ENCODE data around the gene GRIN2D.

The GRIN2D gene

DNA sequence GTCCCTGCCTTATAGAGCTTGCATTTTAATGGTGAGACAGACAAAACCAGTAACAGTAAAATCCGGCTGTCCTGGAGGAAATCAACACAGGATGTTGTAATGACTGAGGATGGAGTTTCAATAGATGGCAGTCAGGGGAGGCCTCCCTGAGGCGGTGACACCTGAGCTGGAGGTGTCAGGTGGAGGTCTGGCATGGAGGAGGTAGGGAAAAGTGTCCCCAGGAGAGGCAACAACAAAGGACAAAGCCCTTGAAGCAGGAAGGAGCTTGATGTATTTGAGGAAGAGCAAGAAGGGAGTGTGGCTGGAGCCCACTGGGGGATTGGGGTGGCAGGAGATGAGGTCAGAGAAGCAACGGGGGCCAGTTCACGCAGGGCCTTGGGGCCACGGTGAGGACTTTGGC, 7.8 kb downstream of the GRIN2D start:
- peaks cover 32% of the 10 kb centered on the region for H3K27me3 Mint-ChIP-seq (ENCODE audit: low read depth)
- H3K4me1 Mint-ChIP-seq: peaks cover 39% of the 10 kb centered on the region
- H3K27ac Mint-ChIP-seq: peak overlapping the region; percentile 10 to 65 (median 44)
- TF ChIP-seq, protein P1, sequence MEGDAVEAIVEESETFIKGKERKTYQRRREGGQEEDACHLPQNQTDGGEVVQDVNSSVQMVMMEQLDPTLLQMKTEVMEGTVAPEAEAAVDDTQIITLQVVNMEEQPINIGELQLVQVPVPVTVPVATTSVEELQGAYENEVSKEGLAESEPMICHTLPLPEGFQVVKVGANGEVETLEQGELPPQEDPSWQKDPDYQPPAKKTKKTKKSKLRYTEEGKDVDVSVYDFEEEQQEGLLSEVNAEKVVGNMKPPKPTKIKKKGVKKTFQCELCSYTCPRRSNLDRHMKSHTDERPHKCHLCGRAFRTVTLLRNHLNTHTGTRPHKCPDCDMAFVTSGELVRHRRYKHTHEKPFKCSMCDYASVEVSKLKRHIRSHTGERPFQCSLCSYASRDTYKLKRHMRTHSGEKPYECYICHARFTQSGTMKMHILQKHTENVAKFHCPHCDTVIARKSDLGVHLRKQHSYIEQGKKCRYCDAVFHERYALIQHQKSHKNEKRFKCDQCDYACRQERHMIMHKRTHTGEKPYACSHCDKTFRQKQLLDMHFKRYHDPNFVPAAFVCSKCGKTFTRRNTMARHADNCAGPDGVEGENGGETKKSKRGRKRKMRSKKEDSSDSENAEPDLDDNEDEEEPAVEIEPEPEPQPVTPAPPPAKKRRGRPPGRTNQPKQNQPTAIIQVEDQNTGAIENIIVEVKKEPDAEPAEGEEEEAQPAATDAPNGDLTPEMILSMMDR (IDR thresholded peaks at IDR 0.05; ENCODE audit: unreplicated experiment in 3 of 3): no peak
- no peak overlapping the region for H3K4me3 Mint-ChIP-seq
- H3K36me3 Mint-ChIP-seq (ENCODE audit: low read depth): no peaks in the 10 kb centered on the region
- no peaks in the 10 kb centered on the region for H3K9me3 Mint-ChIP-seq

DNA sequence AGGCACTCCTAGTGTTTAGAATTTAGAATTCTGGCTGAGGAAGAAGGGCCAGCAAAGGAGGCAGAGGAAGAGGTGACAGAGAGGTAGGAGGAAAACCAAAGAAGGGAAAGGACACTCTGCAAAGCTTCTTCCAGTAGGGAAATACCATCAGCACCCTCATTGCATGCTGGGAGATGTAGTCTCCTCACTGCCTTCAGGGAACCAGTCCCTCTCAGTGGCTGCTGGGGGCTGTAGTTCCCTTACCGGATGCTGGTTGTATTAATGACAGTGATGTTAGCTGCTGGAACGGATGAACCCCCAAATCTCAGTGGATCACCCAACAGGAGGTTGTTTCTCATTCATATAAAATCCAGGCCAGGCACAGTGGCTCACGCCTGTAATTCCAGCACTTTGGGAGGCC, 10.1 kb downstream of the GRIN2D start:
- no peak overlapping the region for H3K4me3 Mint-ChIP-seq
- no peaks in the 10 kb centered on the region for H3K9me3 Mint-ChIP-seq
- no peaks in the 10 kb centered on the region for H3K36me3 Mint-ChIP-seq (ENCODE audit: low read depth)
- peaks cover 14% of the 10 kb centered on the region for H3K27me3 Mint-ChIP-seq (ENCODE audit: low read depth)
- TF ChIP-seq, protein P1 (IDR thresholded peaks at IDR 0.05; ENCODE audit: unreplicated experiment in 3 of 3): no peak
- H3K4me1 Mint-ChIP-seq: peaks cover 28% of the 10 kb centered on the region
- H3K27ac Mint-ChIP-seq: peak overlapping the region in 2 of 3 experiments; percentile 20 to 30

DNA sequence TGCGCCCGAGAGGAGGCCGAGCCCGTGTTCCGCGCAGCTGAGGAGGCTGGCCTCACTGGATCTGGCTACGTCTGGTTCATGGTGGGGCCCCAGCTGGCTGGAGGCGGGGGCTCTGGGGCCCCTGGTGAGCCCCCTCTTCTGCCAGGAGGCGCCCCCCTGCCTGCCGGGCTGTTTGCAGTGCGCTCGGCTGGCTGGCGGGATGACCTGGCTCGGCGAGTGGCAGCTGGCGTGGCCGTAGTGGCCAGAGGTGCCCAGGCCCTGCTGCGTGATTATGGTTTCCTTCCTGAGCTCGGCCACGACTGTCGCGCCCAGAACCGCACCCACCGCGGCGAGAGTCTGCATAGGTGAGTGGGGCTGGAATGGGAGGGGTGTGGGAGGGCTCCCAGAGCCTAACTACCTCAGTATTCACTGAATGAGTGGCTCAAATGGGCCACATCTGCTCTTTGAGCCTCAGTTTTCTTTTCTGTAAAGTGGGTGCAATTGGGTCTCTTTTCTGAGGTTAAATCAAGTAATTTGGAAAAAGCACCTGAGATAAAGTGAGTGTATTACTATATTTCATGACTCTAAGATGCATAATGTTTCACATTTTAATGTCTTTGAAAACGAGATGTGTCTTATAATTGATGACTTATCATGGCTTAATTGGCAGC, 11.7 kb downstream of the GRIN2D start:
- H3K4me3 Mint-ChIP-seq: no peak overlapping the region
- no peaks in the 10 kb centered on the region for H3K9me3 Mint-ChIP-seq
- TF ChIP-seq, protein P1 (IDR thresholded peaks at IDR 0.05; ENCODE audit: unreplicated experiment in 3 of 3): no peak
- H3K27ac Mint-ChIP-seq: no peak overlapping the region
- no peaks in the 10 kb centered on the region for H3K36me3 Mint-ChIP-seq (ENCODE audit: low read depth)
- peaks cover 18% of the 10 kb centered on the region for H3K4me1 Mint-ChIP-seq
- H3K27me3 Mint-ChIP-seq (ENCODE audit: low read depth): peaks cover 8% of the 10 kb centered on the region

DNA sequence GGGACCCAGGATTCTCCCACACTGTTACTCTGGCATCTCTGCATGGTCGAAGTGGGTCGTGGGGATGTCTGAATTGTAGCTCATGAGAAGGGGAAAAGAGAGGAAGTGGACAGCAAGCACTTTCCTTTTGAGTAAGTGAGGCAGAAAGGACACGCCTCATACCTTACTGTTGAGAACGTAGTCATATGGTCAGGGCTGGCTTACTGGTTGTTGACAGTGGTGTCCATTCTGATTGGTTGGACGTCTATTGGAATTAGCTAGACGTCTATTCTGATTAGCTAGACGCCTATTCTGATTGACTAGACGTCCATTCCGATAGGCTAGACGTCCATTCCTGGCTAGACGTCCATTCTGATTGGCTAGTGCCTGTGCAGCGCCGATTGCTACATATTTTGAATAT, 12.4 kb downstream of the GRIN2D start:
- Mint-ChIP-seq H3K4me3 (no peak overlapping the region), H3K4me1 (peaks cover 13% of the 10 kb centered on the region), H3K27ac (no peak overlapping the region), H3K9me3 (no peaks in the 10 kb centered on the region), H3K27me3 (ENCODE audit: low read depth) (peaks cover 3% of the 10 kb centered on the region), H3K36me3 (ENCODE audit: low read depth) (no peaks in the 10 kb centered on the region)
- TF ChIP-seq, protein P1 (IDR thresholded peaks at IDR 0.05; ENCODE audit: unreplicated experiment in 3 of 3): no peak

DNA sequence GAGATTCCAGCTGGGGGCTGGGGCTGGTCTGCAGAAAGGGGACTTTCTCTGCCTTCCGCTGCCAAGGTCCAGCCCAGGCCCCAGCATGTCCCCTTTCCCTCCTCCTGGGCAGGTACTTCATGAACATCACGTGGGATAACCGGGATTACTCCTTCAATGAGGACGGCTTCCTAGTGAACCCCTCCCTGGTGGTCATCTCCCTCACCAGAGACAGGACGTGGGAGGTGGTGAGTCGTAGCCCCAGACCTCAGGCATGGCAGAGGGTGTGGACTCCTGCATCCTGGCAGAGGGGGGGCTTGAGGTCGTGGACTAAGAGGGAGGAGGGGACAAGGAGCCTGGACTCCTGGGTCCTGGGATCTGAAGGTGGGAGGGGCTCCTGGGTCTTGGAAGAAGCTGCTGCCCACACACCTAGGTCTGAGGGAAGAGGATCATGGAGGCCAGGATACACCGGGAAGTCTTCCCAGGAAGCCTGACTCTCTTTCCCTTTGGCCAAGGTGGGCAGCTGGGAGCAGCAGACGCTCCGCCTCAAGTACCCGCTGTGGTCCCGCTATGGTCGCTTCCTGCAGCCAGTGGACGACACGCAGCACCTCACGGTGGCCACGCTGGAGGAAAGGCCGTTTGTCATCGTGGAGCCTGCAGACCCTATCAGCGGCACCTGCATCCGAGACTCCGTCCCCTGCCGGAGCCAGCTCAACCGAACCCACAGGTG, 20.6 kb downstream of the GRIN2D start:
- peaks cover 7% of the 10 kb centered on the region for H3K4me1 Mint-ChIP-seq

More for the DNA sequence above, 20.6 kb downstream of the GRIN2D start:
- Mint-ChIP-seq H3K36me3 (ENCODE audit: low read depth) (no peaks in the 10 kb centered on the region), H3K27me3 (ENCODE audit: low read depth) (peaks cover 13% of the 10 kb centered on the region), H3K27ac (no peak overlapping the region), H3K9me3 (no peaks in the 10 kb centered on the region), H3K4me3 (no peak overlapping the region)
- TF ChIP-seq, protein P1 (IDR thresholded peaks at IDR 0.05; ENCODE audit: unreplicated experiment in 3 of 3): no peak

Measured in nephron (organoid).